Liver (tissue), 9 donors: ENCODE measurements around the gene ECT2. TPM values are rescaled to one million over a fixed set of nuclear protein-coding genes. Genes with fewer than 3 reads are reported as not detected.

Experiments
- DNase-seq: peaks from one replicate; pipeline ENCODE4 v3.0.0-alpha.2; 2017; ENCODE audit warnings: low spot score
- H3K27ac ChIP-seq, 2 donors: one replicate each; pipeline ENCODE4 v1.7.0; 2013; ENCODE audit warnings: inconsistent platforms in 2 of 2, low read length in 2 of 2, control low read depth in 1 of 2, low read depth in 1 of 2, mild to moderate bottlenecking in 1 of 2
- H3K27me3 ChIP-seq, 4 donors: one replicate each; pipeline versions ENCODE4 v1.6.1 to v1.7.0; 2013; ENCODE audit warnings: low read length in 3 of 4, inconsistent platforms in 1 of 4, mild to moderate bottlenecking in 1 of 4, moderate library complexity in 1 of 4; ENCODE audit not compliant: control insufficient read depth in 4 of 4, insufficient read depth in 4 of 4
- H3K36me3 ChIP-seq, 4 donors: one replicate each; pipeline versions ENCODE4 v1.6.1 to v1.7.0; 2013; ENCODE audit warnings: low read length in 3 of 4, mild to moderate bottlenecking in 3 of 4, low read depth in 1 of 4, moderate library complexity in 1 of 4; ENCODE audit not compliant: control insufficient read depth in 4 of 4, insufficient read depth in 3 of 4
- H3K4me1 ChIP-seq, 4 donors: one replicate each; pipeline versions ENCODE4 v1.6.1 to v1.7.0; 2013; ENCODE audit warnings: low read length in 3 of 4, mild to moderate bottlenecking in 3 of 4, moderate library complexity in 1 of 4; ENCODE audit not compliant: control insufficient read depth in 4 of 4, insufficient read depth in 4 of 4
- H3K4me3 ChIP-seq, 3 donors: one replicate each; pipeline versions ENCODE4 v1.6.1 to v1.7.0; 2013; ENCODE audit warnings: low read length in 3 of 3, control low read depth in 1 of 3, low read depth in 1 of 3, mild to moderate bottlenecking in 1 of 3
- H3K9ac ChIP-seq, 2 donors: one replicate each; pipeline ENCODE4 v1.7.0; 2013; ENCODE audit warnings: low read length in 2 of 2, mild to moderate bottlenecking in 2 of 2, moderate library complexity in 2 of 2, control low read depth in 1 of 2, low read depth in 1 of 2
- H3K9me3 ChIP-seq, 4 donors: one replicate each; pipeline versions ENCODE4 v1.6.1 to v1.7.0; 2013; ENCODE audit warnings: low read length in 3 of 4; ENCODE audit not compliant: control insufficient read depth in 4 of 4
- ATF3 ChIP-seq: IDR thresholded peaks from 2 replicates; pipeline ENCODE4 v1.6.1; 2016; ENCODE audit warnings: antibody characterized with exemption
- FOXA1 ChIP-seq: IDR thresholded peaks from 2 replicates; pipeline ENCODE4 v1.6.1; 2016; ENCODE audit warnings: antibody characterized with exemption
- FOXA2 ChIP-seq: IDR thresholded peaks from 2 replicates; pipeline ENCODE4 v1.6.1; 2016; ENCODE audit warnings: antibody characterized with exemption
- GABPA ChIP-seq, 2 donors: IDR thresholded peaks in 1 of 2; conservative IDR thresholded peaks in 1 of 2; 2 replicates each; pipeline ENCODE4 v1.6.1; 2016; ENCODE audit warnings: antibody characterized with exemption in 2 of 2, mild to moderate bottlenecking in 1 of 2, moderate library complexity in 1 of 2
- HNF4A ChIP-seq, 2 donors: conservative IDR thresholded peaks; 2 replicates each; pipeline ENCODE4 v1.6.1; 2016; ENCODE audit warnings: antibody characterized with exemption in 2 of 2, mild to moderate bottlenecking in 2 of 2
- HNF4G ChIP-seq: IDR thresholded peaks from 2 replicates; pipeline ENCODE4 v1.6.1; 2016; ENCODE audit warnings: antibody characterized with exemption
- JUND ChIP-seq, 2 donors: IDR thresholded peaks; 2 replicates each; pipeline ENCODE4 v1.6.1; 2016; ENCODE audit warnings: antibody characterized with exemption in 2 of 2
- MAX ChIP-seq: IDR thresholded peaks from 2 replicates; pipeline ENCODE4 v1.6.1; 2016; ENCODE audit warnings: antibody characterized with exemption
- NR2F2 ChIP-seq: IDR thresholded peaks from 2 replicates; pipeline ENCODE4 v1.6.1; 2016; ENCODE audit warnings: antibody characterized with exemption
- RAD21 ChIP-seq, 2 donors: IDR thresholded peaks; 2 replicates each; pipeline ENCODE4 v1.6.1; 2016; ENCODE audit warnings: antibody characterized with exemption in 2 of 2, mild to moderate bottlenecking in 2 of 2
- RXRA ChIP-seq, 2 donors: IDR thresholded peaks; 2 replicates each; pipeline ENCODE4 v1.6.1; 2017 to 2018; ENCODE audit warnings: antibody characterized with exemption in 2 of 2, mild to moderate bottlenecking in 1 of 2
- SP1 ChIP-seq: IDR thresholded peaks from 2 replicates; pipeline ENCODE4 v1.6.1; 2018; ENCODE audit warnings: antibody characterized with exemption, mild to moderate bottlenecking
- TAF1 ChIP-seq: conservative IDR thresholded peaks from 2 replicates; pipeline ENCODE4 v1.6.1; 2016; ENCODE audit warnings: antibody characterized with exemption, mild to moderate bottlenecking
- WGBS: extraction: QIAGEN DNeasy Blood & Tissue Kit; methylation state at CpG from one replicate; pipeline ENCODE4 v1.1.7; 2013; 5-methylcytosine and 5-hydroxymethylcytosine counted together
- polyA plus RNA-seq, 2 donors: library from polyadenylated mRNA; stranded (reverse) in 1 of 2; unstranded in 1 of 2; fragments of 200-250 nt in 1 of 2; fragments of >200 nt in 1 of 2; fragmentation: Nextera tagmentation in 1 of 2; extraction: Ambion mirVana in 1 of 2; gene quantifications; one replicate each; pipeline versions ENCODE4 v1.2.1 to v1.2.3, GENCODE V29; 2013 to 2015
- total RNA-seq, 2 donors: library from RNA; depleted of rRNA; stranded (reverse); fragments of >200 nt; gene quantifications; one replicate each; pipeline ENCODE4 v1.2.3, GENCODE V29; 2014
- TF ChIP-seq, protein P1 (sequence below): IDR thresholded peaks from 2 replicates; pipeline ENCODE4 v1.6.1; 2016; ENCODE audit warnings: antibody characterized with exemption, mild to moderate bottlenecking
- donor health status: healthy.
- donor health status: healthy.
- donor health status: healthy.
- donor health status: healthy.
- donor health status: healthy.

Gene ECT2
- total and polyA plus RNA-seq, 4 donors, result 1.5 to 32.4 (median 2.6) TPM

DNA sequence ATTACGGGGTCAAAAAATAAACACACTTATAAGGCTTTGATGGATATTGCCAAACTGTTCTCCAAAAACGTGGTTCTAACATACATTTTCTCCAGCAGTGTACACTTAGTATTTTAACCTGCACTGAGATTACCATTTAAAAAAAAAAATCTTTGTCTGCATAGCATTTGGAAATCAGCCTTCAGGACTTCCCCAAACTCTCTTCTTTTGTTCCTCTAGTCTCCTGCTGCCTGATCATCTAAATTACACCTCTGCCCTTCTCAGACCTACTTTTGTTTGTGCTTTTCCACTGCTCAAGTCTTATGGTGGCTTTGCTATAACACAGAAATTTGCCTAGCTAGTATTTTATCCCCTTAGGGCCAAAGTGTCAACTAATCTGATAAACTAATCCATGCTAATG lies 43.5 kb upstream of the ECT2 start:
- H3K9me3 ChIP-seq, result no peaks in the 10 kb centered on the region
- peaks cover 0 to 19% (median 9%) of the 10 kb centered on the region in 4 donors for H3K4me1 ChIP-seq
- no peak for DNase-seq
- TF ChIP-seq HNF4A (conservative IDR thresholded peaks at IDR 0.05), result no peak
- TF ChIP-seq MAX, result no peak
- TF ChIP-seq, protein P1, sequence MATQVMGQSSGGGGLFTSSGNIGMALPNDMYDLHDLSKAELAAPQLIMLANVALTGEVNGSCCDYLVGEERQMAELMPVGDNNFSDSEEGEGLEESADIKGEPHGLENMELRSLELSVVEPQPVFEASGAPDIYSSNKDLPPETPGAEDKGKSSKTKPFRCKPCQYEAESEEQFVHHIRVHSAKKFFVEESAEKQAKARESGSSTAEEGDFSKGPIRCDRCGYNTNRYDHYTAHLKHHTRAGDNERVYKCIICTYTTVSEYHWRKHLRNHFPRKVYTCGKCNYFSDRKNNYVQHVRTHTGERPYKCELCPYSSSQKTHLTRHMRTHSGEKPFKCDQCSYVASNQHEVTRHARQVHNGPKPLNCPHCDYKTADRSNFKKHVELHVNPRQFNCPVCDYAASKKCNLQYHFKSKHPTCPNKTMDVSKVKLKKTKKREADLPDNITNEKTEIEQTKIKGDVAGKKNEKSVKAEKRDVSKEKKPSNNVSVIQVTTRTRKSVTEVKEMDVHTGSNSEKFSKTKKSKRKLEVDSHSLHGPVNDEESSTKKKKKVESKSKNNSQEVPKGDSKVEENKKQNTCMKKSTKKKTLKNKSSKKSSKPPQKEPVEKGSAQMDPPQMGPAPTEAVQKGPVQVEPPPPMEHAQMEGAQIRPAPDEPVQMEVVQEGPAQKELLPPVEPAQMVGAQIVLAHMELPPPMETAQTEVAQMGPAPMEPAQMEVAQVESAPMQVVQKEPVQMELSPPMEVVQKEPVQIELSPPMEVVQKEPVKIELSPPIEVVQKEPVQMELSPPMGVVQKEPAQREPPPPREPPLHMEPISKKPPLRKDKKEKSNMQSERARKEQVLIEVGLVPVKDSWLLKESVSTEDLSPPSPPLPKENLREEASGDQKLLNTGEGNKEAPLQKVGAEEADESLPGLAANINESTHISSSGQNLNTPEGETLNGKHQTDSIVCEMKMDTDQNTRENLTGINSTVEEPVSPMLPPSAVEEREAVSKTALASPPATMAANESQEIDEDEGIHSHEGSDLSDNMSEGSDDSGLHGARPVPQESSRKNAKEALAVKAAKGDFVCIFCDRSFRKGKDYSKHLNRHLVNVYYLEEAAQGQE, result no peak
- TF ChIP-seq RAD21 (IDR thresholded peaks at IDR 0.05), result no peak
- TF ChIP-seq NR2F2, result no peak
- TF ChIP-seq TAF1, result no peak
- no peak for TF ChIP-seq ATF3
- TF ChIP-seq SP1, result no peak
- no peak for TF ChIP-seq JUND (IDR thresholded peaks at IDR 0.05)
- 87% methylated on average over 2 of the region's 2 CpGs for WGBS
- H3K9ac ChIP-seq, result no peak overlapping the region
- H3K27me3 ChIP-seq, result no peaks in the 10 kb centered on the region
- H3K27ac ChIP-seq, result no peak overlapping the region
- peaks cover 0 to 1% (median 0%) of the 10 kb centered on the region in 4 donors for H3K36me3 ChIP-seq
- H3K4me3 ChIP-seq, result no peak overlapping the region

DNA sequence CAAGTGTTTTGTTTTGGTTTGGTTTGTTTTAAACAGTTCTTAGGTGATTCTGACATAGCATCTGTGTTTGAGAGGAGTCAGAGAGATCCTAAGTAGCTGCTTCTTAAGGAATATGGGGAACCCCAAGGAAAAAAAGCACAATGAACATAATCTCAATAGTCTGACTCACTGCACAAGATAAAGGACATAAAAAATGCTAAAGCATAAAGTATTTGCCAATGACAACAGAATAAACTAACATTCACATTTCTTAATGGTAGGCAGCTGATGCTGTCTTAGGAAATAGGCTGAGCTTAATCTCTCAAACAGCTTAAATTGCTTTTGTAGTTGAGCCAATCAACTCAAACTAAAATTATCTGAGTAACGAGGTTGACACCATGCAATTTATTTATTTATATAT lies 42.6 kb upstream of the ECT2 start:
- no peaks in the 10 kb centered on the region for H3K9me3 ChIP-seq
- H3K4me1 ChIP-seq, result peaks cover 0 to 19% (median 9%) of the 10 kb centered on the region in 4 donors
- 79% methylated on average over 1 of the region's 1 CpG for WGBS
- TF ChIP-seq FOXA2 (no peak), ATF3 (no peak), JUND (IDR thresholded peaks at IDR 0.05) (no peak), GABPA (IDR thresholded peaks at IDR 0.05 in 1 of 2, conservative IDR thresholded peaks at IDR 0.05 in 1 of 2) (no peak), RAD21 (IDR thresholded peaks at IDR 0.05) (no peak), HNF4G (no peak), NR2F2 (no peak), RXRA (IDR thresholded peaks at IDR 0.05) (no peak), TAF1 (no peak), SP1 (no peak), FOXA1 (no peak)
- H3K27me3 ChIP-seq, result no peaks in the 10 kb centered on the region
- H3K9ac ChIP-seq, result no peak overlapping the region
- no peak overlapping the region for H3K4me3 ChIP-seq
- H3K27ac ChIP-seq, result no peak overlapping the region
- H3K36me3 ChIP-seq, result peaks cover 0 to 1% (median 0%) of the 10 kb centered on the region in 4 donors
- DNase-seq, result no peak
